ENCODE results near the gene ATXN7. TPM values are rescaled to one million over a fixed set of nuclear protein-coding genes. Genes with fewer than 3 reads are reported as not detected.

ATXN7 gene
- total RNA-seq, 4 donors from 2014 or later: 3.3 to 42.5 (median 17.9) TPM

GRCh38 chr3:64039332-64039731, 175.7 kb downstream of the ATXN7 start:
- H3K4me1 ChIP-seq: no peaks in the 10 kb centered on the region
- no peaks in the 10 kb centered on the region for H3K36me3 ChIP-seq
- no peak overlapping the region for H3K4me3 ChIP-seq
- H3K27ac ChIP-seq: no peak overlapping the region
- intact Hi-C loops (cut with DNase I; ENCODE audit: low total_unique reads): no loop called here
- H3K27me3 ChIP-seq: no peaks in the 10 kb centered on the region
- H3K9me3 ChIP-seq: no peaks in the 10 kb centered on the region
- TF ChIP-seq CTCF (IDR thresholded peaks at IDR 0.05) (no peak), POLR2A (IDR thresholded peaks at IDR 0.05) (no peak)
- DNase-seq: no peak

GRCh38 chr3:64039981-64040733, 176.5 kb downstream of the ATXN7 start:
- no peaks in the 10 kb centered on the region for H3K4me1 ChIP-seq

GRCh38 chr3:64042952-64043351, 179.3 kb downstream of the ATXN7 start:
- Histone ChIP-seq H3K4me1 (no peaks in the 10 kb centered on the region), H3K27me3 (no peaks in the 10 kb centered on the region), H3K4me3 (no peak overlapping the region), H3K27ac (no peak overlapping the region), H3K9me3 (no peaks in the 10 kb centered on the region), H3K36me3 (no peaks in the 10 kb centered on the region)
- no peak for TF ChIP-seq CTCF (IDR thresholded peaks at IDR 0.05)
- no peak for TF ChIP-seq POLR2A (IDR thresholded peaks at IDR 0.05)
- DNase-seq: no peak
- intact Hi-C loops (cut with DNase I; ENCODE audit: low total_unique reads): no loop called here

More at GRCh38 chr3:64039981-64040733, 176.5 kb downstream of the ATXN7 start:
- DNase-seq: no peak
- no peaks in the 10 kb centered on the region for H3K27me3 ChIP-seq
- no peaks in the 10 kb centered on the region for H3K36me3 ChIP-seq
- intact Hi-C loops (cut with DNase I; ENCODE audit: low total_unique reads): no loop called here
- H3K27ac ChIP-seq: no peak overlapping the region
- H3K4me3 ChIP-seq: no peak overlapping the region
- TF ChIP-seq CTCF (IDR thresholded peaks at IDR 0.05) (no peak), POLR2A (IDR thresholded peaks at IDR 0.05) (no peak)
- no peaks in the 10 kb centered on the region for H3K9me3 ChIP-seq

DNA sequence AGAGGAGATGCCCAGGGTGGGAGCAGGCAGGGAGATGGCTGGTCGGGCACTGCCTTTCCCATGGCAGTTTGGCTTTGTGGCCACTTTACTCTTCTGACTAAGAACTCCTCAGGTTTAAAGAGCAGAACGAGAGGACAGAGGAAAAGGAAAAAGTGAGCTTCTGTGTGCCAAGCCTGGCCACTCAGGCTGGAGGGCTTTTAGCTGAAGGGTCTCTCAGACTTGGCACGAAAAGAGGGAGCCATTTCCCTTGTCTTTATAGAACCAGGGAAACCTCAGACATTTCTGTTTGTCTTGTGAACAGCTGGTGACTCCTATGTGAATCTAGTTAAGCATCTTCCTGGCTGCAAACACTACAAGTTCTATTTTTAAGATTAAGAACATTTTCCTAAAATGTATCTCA, 182.9 kb downstream of the ATXN7 start:
- DNase-seq: no peak
- H3K4me3 ChIP-seq: no peak overlapping the region
- H3K4me1 ChIP-seq: no peaks in the 10 kb centered on the region
- TF ChIP-seq POLR2A (IDR thresholded peaks at IDR 0.05) (no peak), CTCF (IDR thresholded peaks at IDR 0.05) (no peak)
- H3K36me3 ChIP-seq: no peaks in the 10 kb centered on the region
- no peak overlapping the region for H3K27ac ChIP-seq
- no peaks in the 10 kb centered on the region for H3K9me3 ChIP-seq
- H3K27me3 ChIP-seq: no peaks in the 10 kb centered on the region
- intact Hi-C loops (cut with DNase I; ENCODE audit: low total_unique reads): no loop called here

- intact Hi-C loops (cut with DNase I; ENCODE audit: low total_unique reads): no loop called here
Observed at GRCh38 chr3:64046996-64047594, 183.4 kb downstream of the ATXN7 start.

More at GRCh38 chr3:64046996-64047594, 183.4 kb downstream of the ATXN7 start:
- DNase-seq: no peak
- no peaks in the 10 kb centered on the region for H3K36me3 ChIP-seq
- no peak for TF ChIP-seq POLR2A (IDR thresholded peaks at IDR 0.05)
- TF ChIP-seq CTCF (IDR thresholded peaks at IDR 0.05): no peak
- H3K27me3 ChIP-seq: no peaks in the 10 kb centered on the region
- H3K4me3 ChIP-seq: no peak overlapping the region
- no peaks in the 10 kb centered on the region for H3K4me1 ChIP-seq
- no peak overlapping the region for H3K27ac ChIP-seq
- H3K9me3 ChIP-seq: no peaks in the 10 kb centered on the region
